GM13976 (cell line): ENCODE results near the gene ZCCHC17.

ENCODE experiments used
- DNase-seq: peaks from one replicate; pipeline ENCODE4 v3.0.0; 2012; ENCODE audit warnings: low spot score
- CTCF ChIP-seq: IDR thresholded peaks from 2 replicates; pipeline ENCODE4 v1.5.1; 2012; ENCODE audit warnings: borderline replicate concordance, mild to moderate bottlenecking; ENCODE audit not compliant: insufficient read depth; ENCODE audit errors: extremely low read depth, missing control alignments, control extremely low read depth
- in situ Hi-C: fragments of 300-500 bp; cut with MboI; formaldehyde crosslinking; loops from one replicate; pipeline ENCODE4 v1.12.0; 2022; ENCODE audit warnings: low sequenced_read_pairs, mixed read lengths, inconsistent platforms; ENCODE audit not compliant: unreplicated experiment

Gene ZCCHC17

GRCh38 chr1:31407029-31407626 lies 110.3 kb downstream of the ZCCHC17 start:
- DNase-seq, result no peak
- in situ Hi-C loops, result no loop called here
- no peak for TF ChIP-seq CTCF

DNA sequence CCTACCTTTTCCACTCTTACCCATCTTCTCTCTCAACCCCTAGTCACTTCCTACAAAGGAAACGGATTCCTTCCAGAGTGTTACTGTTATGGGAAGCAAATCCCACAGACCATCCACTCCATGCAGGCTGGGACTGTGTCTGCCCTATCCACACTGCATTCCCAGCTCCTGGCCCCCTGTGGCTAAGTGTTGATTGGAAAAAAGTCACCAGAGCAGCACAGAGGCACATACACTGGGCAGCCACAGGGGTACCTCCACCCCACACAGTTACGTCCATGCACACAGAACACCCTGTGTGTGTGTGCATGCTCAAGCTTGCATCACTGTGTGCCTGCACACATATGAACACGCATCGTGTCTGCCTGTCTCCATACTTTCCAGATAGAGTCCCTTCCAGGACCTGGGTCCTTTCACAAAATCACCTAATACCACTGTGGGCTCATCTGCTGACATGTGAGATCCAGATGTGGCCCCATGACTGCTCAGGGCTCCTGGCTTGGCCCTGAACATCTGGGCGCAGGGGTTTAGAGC lies 112.0 kb downstream of the ZCCHC17 start:
- TF ChIP-seq CTCF, result no peak
- DNase-seq, result no peak

DNA sequence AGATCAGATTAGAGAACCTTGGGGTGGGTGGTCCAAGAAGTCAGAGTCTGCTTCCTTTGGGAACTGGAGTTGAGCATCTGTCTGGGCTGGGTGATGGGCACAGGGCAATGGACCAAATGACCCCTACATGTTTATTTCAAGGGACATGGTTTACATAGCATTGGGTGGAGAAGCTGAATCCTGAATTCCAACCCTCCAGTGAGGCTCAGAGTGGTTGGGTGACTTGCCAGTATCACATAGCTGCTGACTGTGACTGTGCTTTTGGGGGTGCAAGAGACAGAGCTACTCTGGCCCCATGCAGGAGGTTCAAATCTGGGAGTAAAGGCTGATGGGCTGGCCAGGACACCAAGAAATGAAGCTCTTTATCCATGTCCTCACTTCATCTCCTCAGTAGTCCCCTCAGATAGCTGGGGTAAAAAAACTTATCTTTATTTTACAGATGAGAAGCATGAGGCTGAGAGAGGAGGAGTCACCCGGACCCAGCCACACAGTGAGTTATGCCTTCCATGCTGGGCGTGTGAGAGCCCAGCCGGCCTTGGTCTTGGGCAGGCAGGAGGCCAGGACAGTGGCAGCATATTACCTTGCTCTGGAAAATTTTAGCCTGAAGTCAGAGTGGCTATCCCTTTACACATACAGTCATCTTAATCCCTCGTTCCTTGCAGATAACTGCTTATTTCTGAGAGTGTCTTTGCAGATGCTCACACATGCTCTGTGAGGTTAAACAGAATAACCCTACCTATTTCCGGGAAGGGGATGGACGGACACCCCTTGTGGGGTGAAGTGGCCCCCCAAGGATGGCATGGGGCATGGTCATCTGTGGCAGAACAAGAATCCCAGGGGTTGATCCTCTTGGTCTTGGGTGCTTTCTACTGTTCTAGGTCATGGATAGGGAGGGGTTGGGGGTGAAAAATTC lies 113.4 kb downstream of the ZCCHC17 start:
- no peak for TF ChIP-seq CTCF
- no peak for DNase-seq
- in situ Hi-C loops, result no loop called here

More for the DNA sequence above, 112.0 kb downstream of the ZCCHC17 start:
- in situ Hi-C loops, result no loop called here

GRCh38 chr1:31410871-31411270 lies 114.0 kb downstream of the ZCCHC17 start:
- no peak for TF ChIP-seq CTCF
- in situ Hi-C loops, result no loop called here

DNA sequence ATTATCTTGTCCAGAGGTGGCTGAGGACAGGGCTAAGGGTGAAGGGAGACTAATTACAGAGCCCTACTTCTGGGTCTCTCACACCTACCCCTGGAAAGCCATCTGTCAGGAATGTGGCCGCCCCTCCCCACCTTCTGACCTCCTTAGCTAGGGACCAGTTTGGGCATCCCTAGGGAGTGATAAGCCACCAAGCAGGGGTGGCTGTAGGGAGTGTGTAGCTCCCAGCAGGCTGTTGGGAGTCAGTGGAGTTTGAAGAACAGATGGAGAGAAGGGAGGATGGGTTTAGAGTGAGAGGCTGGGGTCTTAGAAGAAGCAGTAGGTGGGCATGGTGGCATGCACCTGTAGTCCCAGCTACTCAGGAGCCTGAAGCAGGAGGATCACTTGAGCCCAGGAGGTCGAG lies 115.4 kb downstream of the ZCCHC17 start:
- in situ Hi-C loops, result no loop called here
- no peak for TF ChIP-seq CTCF

More at GRCh38 chr1:31410871-31411270, 114.0 kb downstream of the ZCCHC17 start:
- DNase-seq, result no peak

GRCh38 chr1:31412732-31413404 lies 116.0 kb downstream of the ZCCHC17 start, which contains the start of gene SERINC2:
TSS of gene SERINC2 (plus strand) at chr1:31413213. CDS start at chr1:31413266, 53 bp downstream.
- no peak for TF ChIP-seq CTCF
- peak; percentile 77 for DNase-seq
- in situ Hi-C loops, result no loop called here

More for the DNA sequence above, 115.4 kb downstream of the ZCCHC17 start:
- DNase-seq, result no peak
